Spleen (tissue), 11 donors: ENCODE measurements around the gene DTX3L. TPM values are rescaled to one million over a fixed set of nuclear protein-coding genes. Genes with fewer than 3 reads are reported as not detected.

ENCODE experiments used
- DNase-seq: peaks from one replicate; pipeline ENCODE4 v3.0.0-alpha.2; 2020
- H3K27ac ChIP-seq, 8 donors: fragments of 200-600 bp; sonication (generic) in 7 of 8; 1 replicate in 4 of 8; 2 replicates in 4 of 8; pipeline versions ENCODE4 v1.5.0 to v1.8.0; 2016 to 2021; ENCODE audit warnings: inconsistent platforms in 4 of 8, mild to moderate bottlenecking in 4 of 8, moderate library complexity in 1 of 8
- H3K27me3 ChIP-seq, 7 donors: fragments of 200-600 bp; sonication (generic) in 6 of 7; replicated peaks in 1 of 7; 1 replicate in 4 of 7; 2 replicates in 3 of 7; pipeline versions ENCODE4 v1.5.0 to v1.8.0; 2016 to 2021; ENCODE audit warnings: inconsistent platforms in 3 of 7, mild to moderate bottlenecking in 1 of 7
- H3K36me3 ChIP-seq, 6 donors: fragments of 200-600 bp; sonication (generic) in 5 of 6; 1 replicate in 4 of 6; 2 replicates in 2 of 6; pipeline versions ENCODE4 v1.5.0 to v1.8.0; 2016 to 2021; ENCODE audit warnings: inconsistent platforms in 2 of 6
- H3K4me1 ChIP-seq, 6 donors: fragments of 200-600 bp; sonication (generic) in 5 of 6; 1 replicate in 3 of 6; 2 replicates in 3 of 6; pipeline versions ENCODE4 v1.5.0 to v1.8.0; 2016 to 2021; ENCODE audit warnings: inconsistent platforms in 3 of 6
- H3K4me3 ChIP-seq, 8 donors: fragments of 200-600 bp; sonication (generic) in 7 of 8; 1 replicate in 4 of 8; 2 replicates in 4 of 8; pipeline versions ENCODE4 v1.5.0 to v1.8.0; 2016 to 2021; ENCODE audit warnings: inconsistent platforms in 4 of 8, mild to moderate bottlenecking in 4 of 8, moderate library complexity in 2 of 8
- H3K9me3 ChIP-seq, 8 donors: fragments of 200-600 bp; sonication (generic) in 7 of 8; 1 replicate in 4 of 8; 2 replicates in 4 of 8; pipeline versions ENCODE4 v1.5.0 to v1.8.0; 2016 to 2021; ENCODE audit warnings: inconsistent platforms in 4 of 8
- POLR2A ChIP-seq, 3 donors: fragments of 450-650 bp; IDR thresholded peaks; one replicate each; pipeline ENCODE4 v1.5.1; 2017; ENCODE audit warnings: antibody characterized with exemption in 3 of 3, mild to moderate bottlenecking in 1 of 3
- POLR2AphosphoS5 ChIP-seq, 3 donors: sonication (generic); formaldehyde crosslinking; IDR thresholded peaks; one replicate each; pipeline ENCODE4 v1.5.1; 2017; ENCODE audit warnings: antibody characterized with exemption in 3 of 3
- WGBS, 5 donors: extraction: QIAGEN DNeasy Blood & Tissue Kit in 3 of 5; methylation state at CpG; one replicate each; pipeline versions ENCODE4 v1.1.5 to v1.1.7; 2013 to 2018; 5-methylcytosine and 5-hydroxymethylcytosine counted together
- intact Hi-C: fragments of 100-400 bp; cut with DNase I; formaldehyde crosslinking; loops from one replicate; pipeline ENCODE4 v1.15.0; 2023; ENCODE audit warnings: low total_unique reads
- polyA plus RNA-seq, 3 donors: library from polyadenylated mRNA; stranded (reverse); fragments of 200-250 nt; gene quantifications; one replicate each; pipeline ENCODE4 v1.2.1, GENCODE V29; 2013
- total RNA-seq, 7 donors: library from RNA; depleted of rRNA in 3 of 7; stranded (reverse); fragments of >200 nt in 3 of 7; fragmentation: NEBNext Ultra II Directional in 4 of 7; extraction: Animal tissue kit (Norgen Biotek cat#: 25700) in 4 of 7; gene quantifications; one replicate each; pipeline versions ENCODE4 v1.1.0 to v1.2.1, GENCODE V29; 2016 to 2021
- TF ChIP-seq, protein P1 (sequence below), 11 experiments: fragments of 200-600 bp in 7 of 11; fragments of 450-650 bp in 4 of 11; sonication (generic) in 4 of 11; IDR thresholded peaks in 8 of 11; conservative IDR thresholded peaks in 3 of 11; 1 replicate in 7 of 11; 2 replicates in 4 of 11; pipeline versions ENCODE4 v1.4.0 to v1.8.0; 2016 to 2021; ENCODE audit warnings: antibody characterized with exemption in 11 of 11, inconsistent platforms in 4 of 11, mild to moderate bottlenecking in 1 of 11
- donor health status: healthy with polysubstance abuse.
- donor health status: DM: no; HTN: no; CAD: no; lungs with moderate emphysema.
- donor health status: DM: no; HTN: no; CAD: no.
- donor health status: Bipolar disorder and iron deficiency.
- donor health status: healthy.
- donor health status: DM: no; HTN: no; CAD: no.
- donor health status: DM: yes; HTN: yes; CAD: no.

The DTX3L gene
- total and polyA plus RNA-seq, 10 donors: 11.0 to 68.4 (median 63.3) TPM

DNA sequence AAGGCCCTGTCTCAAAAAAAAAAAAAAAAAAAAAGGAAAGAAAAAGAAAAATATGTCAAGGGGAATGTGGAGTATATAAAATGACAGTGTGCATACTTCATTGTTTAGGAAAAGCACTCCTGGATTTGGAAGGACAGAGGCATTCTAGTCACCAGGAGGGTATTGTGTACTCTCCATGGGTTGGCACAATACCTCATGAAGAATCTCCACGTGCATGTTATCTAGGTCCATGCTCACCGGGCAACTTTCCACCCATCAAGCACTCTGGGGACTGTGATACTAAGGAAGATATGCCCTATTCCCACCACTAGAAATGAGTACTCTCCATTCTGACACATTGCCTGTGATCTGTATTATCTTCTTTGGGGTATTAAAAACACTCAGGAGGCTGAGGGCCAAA lies 34.0 kb upstream of the DTX3L start:
- H3K27me3 ChIP-seq: no peaks in the 10 kb centered on the region
- DNase-seq: no peak
- no peaks in the 10 kb centered on the region for H3K9me3 ChIP-seq
- WGBS, 5 donors: 85 to 100% (median 90%) methylated on average over 2 of the region's 2 CpGs
- H3K36me3 ChIP-seq: peaks cover 12 to 97% (median 67%) of the 10 kb centered on the region in 6 donors
- H3K4me3 ChIP-seq: no peak overlapping the region
- TF ChIP-seq POLR2AphosphoS5 (IDR thresholded peaks at IDR 0.05) (no peak), POLR2A (IDR thresholded peaks at IDR 0.05) (no peak)
- TF ChIP-seq, protein P1, sequence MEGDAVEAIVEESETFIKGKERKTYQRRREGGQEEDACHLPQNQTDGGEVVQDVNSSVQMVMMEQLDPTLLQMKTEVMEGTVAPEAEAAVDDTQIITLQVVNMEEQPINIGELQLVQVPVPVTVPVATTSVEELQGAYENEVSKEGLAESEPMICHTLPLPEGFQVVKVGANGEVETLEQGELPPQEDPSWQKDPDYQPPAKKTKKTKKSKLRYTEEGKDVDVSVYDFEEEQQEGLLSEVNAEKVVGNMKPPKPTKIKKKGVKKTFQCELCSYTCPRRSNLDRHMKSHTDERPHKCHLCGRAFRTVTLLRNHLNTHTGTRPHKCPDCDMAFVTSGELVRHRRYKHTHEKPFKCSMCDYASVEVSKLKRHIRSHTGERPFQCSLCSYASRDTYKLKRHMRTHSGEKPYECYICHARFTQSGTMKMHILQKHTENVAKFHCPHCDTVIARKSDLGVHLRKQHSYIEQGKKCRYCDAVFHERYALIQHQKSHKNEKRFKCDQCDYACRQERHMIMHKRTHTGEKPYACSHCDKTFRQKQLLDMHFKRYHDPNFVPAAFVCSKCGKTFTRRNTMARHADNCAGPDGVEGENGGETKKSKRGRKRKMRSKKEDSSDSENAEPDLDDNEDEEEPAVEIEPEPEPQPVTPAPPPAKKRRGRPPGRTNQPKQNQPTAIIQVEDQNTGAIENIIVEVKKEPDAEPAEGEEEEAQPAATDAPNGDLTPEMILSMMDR (IDR thresholded peaks at IDR 0.05 in 8 of 11, conservative IDR thresholded peaks at IDR 0.05 in 3 of 11): no peak
- H3K4me1 ChIP-seq: no peaks in the 10 kb centered on the region
- no peak overlapping the region for H3K27ac ChIP-seq
- intact Hi-C loops: no loop called here

DNA sequence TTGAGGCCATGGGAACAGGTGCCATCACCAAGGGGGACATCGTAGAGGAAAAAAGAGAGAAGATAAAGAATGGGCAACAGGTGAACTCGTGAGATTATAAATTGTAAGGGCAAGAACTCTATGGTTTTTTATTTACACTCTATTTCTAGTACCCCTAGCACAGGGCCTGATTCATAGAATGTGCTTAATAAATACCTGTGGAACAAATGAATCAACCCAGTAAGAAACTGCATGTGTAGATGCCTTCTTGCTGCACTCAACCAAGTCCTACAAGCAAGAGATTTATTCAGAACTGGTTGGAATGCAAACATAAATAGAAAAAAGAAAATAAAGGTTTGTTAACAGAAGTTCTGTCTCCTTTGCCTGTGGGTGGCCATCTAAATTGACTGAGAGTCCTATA lies 30.7 kb upstream of the DTX3L start:
- intact Hi-C loops: no loop called here
- Histone ChIP-seq H3K9me3 (no peaks in the 10 kb centered on the region), H3K4me3 (no peak overlapping the region), H3K4me1 (peaks cover 0 to 14% (median 5%) of the 10 kb centered on the region in 6 donors), H3K27ac (no peak overlapping the region), H3K36me3 (peaks cover 21 to 100% (median 81%) of the 10 kb centered on the region in 6 donors), H3K27me3 (no peaks in the 10 kb centered on the region)
- 82 to 88% (median 85%) methylated on average over 2 of the region's 2 CpGs for WGBS, 5 donors
- TF ChIP-seq, protein P1 (IDR thresholded peaks at IDR 0.05 in 8 of 11, conservative IDR thresholded peaks at IDR 0.05 in 3 of 11): no peak
- TF ChIP-seq POLR2A (IDR thresholded peaks at IDR 0.05): no peak
- TF ChIP-seq POLR2AphosphoS5 (IDR thresholded peaks at IDR 0.05): no peak
- DNase-seq: no peak

DNA sequence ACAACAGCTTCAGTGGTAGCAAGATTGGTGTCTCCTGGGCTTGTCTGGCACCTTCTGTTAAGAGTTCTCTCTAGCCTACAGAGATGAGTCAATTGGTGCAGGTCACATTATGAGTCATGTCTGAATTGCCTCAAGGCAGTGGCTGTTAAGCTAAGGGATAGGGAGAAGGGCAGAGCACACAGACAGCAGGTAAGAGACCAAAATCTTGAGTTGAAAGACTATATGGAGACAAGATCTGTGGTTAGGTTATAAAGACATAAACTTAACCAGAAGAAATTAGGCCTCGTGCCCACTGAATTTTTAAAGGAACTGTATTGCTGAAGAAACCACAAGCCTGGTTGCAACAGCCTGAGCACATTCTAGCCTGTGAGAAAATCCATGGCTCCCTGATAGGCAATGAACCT lies 30.2 kb upstream of the DTX3L start:
- 22 to 41% (median 30%) methylated on average over 1 of the region's 1 CpG for WGBS, 5 donors
- no peaks in the 10 kb centered on the region for H3K27me3 ChIP-seq
- peaks cover 21 to 100% (median 81%) of the 10 kb centered on the region in 6 donors for H3K36me3 ChIP-seq
- no peak overlapping the region for H3K4me3 ChIP-seq
- intact Hi-C loops: no loop called here
- no peak overlapping the region for H3K27ac ChIP-seq
- DNase-seq: no peak
- H3K9me3 ChIP-seq: no peaks in the 10 kb centered on the region
- H3K4me1 ChIP-seq: peaks cover 0 to 19% (median 5%) of the 10 kb centered on the region in 6 donors
- TF ChIP-seq POLR2AphosphoS5 (IDR thresholded peaks at IDR 0.05) (no peak), POLR2A (IDR thresholded peaks at IDR 0.05) (no peak)
- TF ChIP-seq, protein P1 (IDR thresholded peaks at IDR 0.05 in 8 of 11, conservative IDR thresholded peaks at IDR 0.05 in 3 of 11): no peak

DNA sequence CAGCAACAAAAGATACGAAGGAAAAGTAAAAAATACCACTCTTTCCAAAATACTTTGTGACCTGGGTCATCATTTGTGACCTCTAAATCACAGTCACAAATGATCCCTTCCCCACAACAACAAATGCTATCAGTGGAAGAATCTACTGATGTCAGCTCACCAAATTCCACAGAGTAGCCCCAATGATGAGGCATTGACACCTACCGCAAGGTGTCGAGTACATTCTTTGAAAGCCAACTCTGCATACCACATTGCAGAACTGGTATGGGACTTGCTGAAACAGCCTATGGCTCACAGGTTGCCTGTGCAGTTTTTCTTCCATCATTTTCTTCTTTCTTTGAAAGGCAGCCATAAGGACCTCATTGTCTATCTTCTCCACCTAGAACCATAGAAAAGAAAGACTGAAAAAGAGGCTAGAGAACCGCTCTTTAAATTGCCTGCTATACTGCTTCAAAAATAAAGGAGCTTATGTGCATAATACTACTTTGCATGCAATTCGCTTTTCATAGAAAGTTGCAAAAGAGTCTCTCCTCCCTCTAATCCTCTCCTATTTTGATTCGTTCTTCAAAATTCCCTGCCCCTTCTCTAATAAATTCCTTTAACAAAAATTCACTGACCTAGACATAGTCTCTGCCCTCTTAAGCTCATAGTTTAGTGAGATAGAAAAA lies 28.0 kb upstream of the DTX3L start:
- Histone ChIP-seq H3K27me3 (no peaks in the 10 kb centered on the region), H3K27ac (no peak overlapping the region), H3K9me3 (no peaks in the 10 kb centered on the region), H3K4me1 (peaks cover 0 to 23% (median 5%) of the 10 kb centered on the region in 6 donors), H3K36me3 (peaks cover 21 to 100% (median 86%) of the 10 kb centered on the region in 6 donors), H3K4me3 (no peak overlapping the region)
- no peak for DNase-seq
- WGBS, 5 donors: 89 to 93% (median 90%) methylated on average over 6 of the region's 6 CpGs
- no peak for TF ChIP-seq POLR2AphosphoS5 (IDR thresholded peaks at IDR 0.05)
- TF ChIP-seq, protein P1 (IDR thresholded peaks at IDR 0.05 in 8 of 11, conservative IDR thresholded peaks at IDR 0.05 in 3 of 11): no peak
- intact Hi-C loops: no loop called here
